K562 (cell line): ENCODE results near the gene KLHL18. TPM values are rescaled to one million over a fixed set of nuclear protein-coding genes. Genes with fewer than 3 reads are reported as not detected.

ENCODE experiments used
- CBX8 ChIP-seq: fragments of 200-600 bp; sonication (generic); IDR thresholded peaks from 2 replicates; pipeline ENCODE4 v1.6.1; 2012; ENCODE audit warnings: borderline replicate concordance, mixed run types, low read depth, mild to moderate bottlenecking, moderate library complexity, mixed read lengths, low read length, control low read depth, inconsistent platforms; ENCODE audit not compliant: poor library complexity, severe bottlenecking; ENCODE audit errors: extremely low read depth
- DIDO1 ChIP-seq: fragments of 450-650 bp; IDR thresholded peaks from 2 replicates; pipeline ENCODE4 v1.6.1; 2016; ENCODE audit warnings: low read depth, missing biosample characterization, missing genetic modification characterization
- EWSR1 ChIP-seq: fragments of 450-650 bp; IDR thresholded peaks from 2 replicates; pipeline ENCODE4 v1.6.1; 2018; ENCODE audit warnings: borderline replicate concordance, mild to moderate bottlenecking, low read depth, moderate library complexity; ENCODE audit not compliant: partially characterized antibody
- HCFC1 ChIP-seq: IDR thresholded peaks from 2 replicates; pipeline ENCODE4 v1.6.1; 2012; ENCODE audit warnings: low read depth, low read length, improper control_type of control experiment
- MAFF ChIP-seq: IDR thresholded peaks from 2 replicates; pipeline ENCODE4 v1.6.1; 2012; ENCODE audit warnings: low read length, improper control_type of control experiment
- MYC ChIP-seq, 2 experiments: fragments of 250-450 bp in 1 of 2; sonication (Bioruptor Pico) in 1 of 2; IDR thresholded peaks; 2 replicates each; pipeline versions ENCODE4 v1.5.1 to v1.6.1; 2012 to 2021; ENCODE audit warnings: low read depth in 2 of 2, borderline replicate concordance in 1 of 2, improper control_type of control experiment in 1 of 2, low read length in 1 of 2, mild to moderate bottlenecking in 1 of 2, moderate library complexity in 1 of 2
- NUFIP1 ChIP-seq: fragments of 450-650 bp; IDR thresholded peaks from 2 replicates; pipeline ENCODE4 v1.6.1; 2018; ENCODE audit not compliant: partially characterized antibody
- RFX1 ChIP-seq: fragments of 450-650 bp; IDR thresholded peaks from 2 replicates; pipeline ENCODE4 v1.6.1; 2016; ENCODE audit warnings: mild to moderate bottlenecking, moderate library complexity
- RUNX1 ChIP-seq: sonication (generic); IDR thresholded peaks from 2 replicates; pipeline ENCODE4 v1.6.1; 2016; ENCODE audit warnings: antibody characterized with exemption, low read depth
- SFPQ ChIP-seq: fragments of 200-400 bp; formaldehyde crosslinking; IDR thresholded peaks from 2 replicates; pipeline ENCODE4 v1.6.1; 2017; ENCODE audit warnings: mild to moderate bottlenecking, low read depth, low read length, moderate library complexity
- SRSF3 ChIP-seq: fragments of 200-400 bp; formaldehyde crosslinking; IDR thresholded peaks from 2 replicates; pipeline ENCODE4 v1.6.1; 2016; ENCODE audit warnings: mild to moderate bottlenecking, low read length, moderate library complexity; ENCODE audit not compliant: insufficient read depth
- TCF15 ChIP-seq: fragments of 250-450 bp; sonication (Bioruptor Pico); IDR thresholded peaks from 2 replicates; pipeline ENCODE4 v1.8.0; 2022; ENCODE audit warnings: moderate library complexity, mild to moderate bottlenecking, inconsistent platforms
- TSC22D4 ChIP-seq: fragments of 450-650 bp; IDR thresholded peaks from 2 replicates; pipeline ENCODE4 v1.6.1; 2016; ENCODE audit warnings: missing genetic modification characterization, missing biosample characterization, control low read depth
- ZNF253 ChIP-seq: fragments of 250-450 bp; sonication (Bioruptor Pico); conservative IDR thresholded peaks from 2 replicates; pipeline ENCODE4 v1.6.1; 2021; ENCODE audit warnings: mild to moderate bottlenecking
- ZNF384 ChIP-seq: IDR thresholded peaks from 2 replicates; pipeline ENCODE4 v1.6.1; 2012; ENCODE audit warnings: low read depth, low read length, improper control_type of control experiment
- ZNF57 ChIP-seq: fragments of 450-650 bp; formaldehyde crosslinking; IDR thresholded peaks from 2 replicates; pipeline ENCODE4 v1.4.0; 2020; ENCODE audit warnings: mild to moderate bottlenecking, moderate library complexity
- ZNF668 ChIP-seq: fragments of 250-450 bp; sonication (Bioruptor Pico); IDR thresholded peaks from 2 replicates; pipeline ENCODE4 v1.8.0; 2022; ENCODE audit warnings: mild to moderate bottlenecking, inconsistent platforms
- ZNF785 ChIP-seq: fragments of 250-450 bp; sonication (Bioruptor Pico); IDR thresholded peaks from 2 replicates; pipeline ENCODE4 v1.4.0; 2020; ENCODE audit warnings: mild to moderate bottlenecking
- polyA plus RNA-seq, 8 experiments: library from polyadenylated mRNA; depleted of rRNA in 4 of 8; stranded (reverse) in 5 of 8; unstranded in 3 of 8; fragments of >200 nt; fragmentation: Nextera tagmentation in 2 of 8; fragmentation: Illumina TruSeq in 1 of 8; extraction: Ambion mirVana in 2 of 8; extraction: Trizol in 1 of 8; gene quantifications; 2 replicates each; pipeline versions ENCODE4 v1.2.1 to v1.2.3, GENCODE V29; 2011 to 2014; ENCODE audit warnings: inconsistent platforms in 1 of 8, missing spikeins in 1 of 8
- total RNA-seq, 7 experiments: library from RNA; depleted of rRNA in 6 of 7; stranded (reverse); fragments of >200 nt in 6 of 7; fragmentation: Illumina TruSeq in 2 of 7; extraction: Trizol in 2 of 7; gene quantifications; 2 replicates each; pipeline versions ENCODE4 v1.2.1 to v1.2.3, GENCODE V29; 2011 to 2021; ENCODE audit warnings: low replicate concordance in 1 of 7
- TF ChIP-seq, protein P1 (sequence below), 2 experiments: fragments of 450-650 bp in 1 of 2; sonication (generic) in 1 of 2; formaldehyde crosslinking in 1 of 2; IDR thresholded peaks in 1 of 2; conservative IDR thresholded peaks in 1 of 2; 2 replicates each; pipeline versions ENCODE4 v1.6.1 to v1.8.1; 2016 to 2023; ENCODE audit warnings: mild to moderate bottlenecking in 2 of 2, moderate library complexity in 2 of 2, inconsistent platforms in 1 of 2, missing genetic modification reagents in 1 of 2
- TF ChIP-seq, protein P2 (sequence below): sonication (generic); formaldehyde crosslinking; IDR thresholded peaks from 2 replicates; pipeline ENCODE4 v1.5.0; 2020; ENCODE audit warnings: missing genetic modification reagents
- TF ChIP-seq, protein P3 (sequence below): fragments of 450-650 bp; formaldehyde crosslinking; IDR thresholded peaks from 2 replicates; pipeline ENCODE4 v1.4.0; 2020; ENCODE audit warnings: mild to moderate bottlenecking, moderate library complexity

The KLHL18 gene
- total and polyA plus RNA-seq, 9 of the 15 experiments (the other 6 are each of a cell fraction or from before 2014, with no cell fraction given): 26.7 to 97.5 (median 48.7) TPM

- TF ChIP-seq CBX8 (no peak), TCF15 (no peak), DIDO1 (no peak), ZNF57 (no peak), ZNF384 (peak; percentile 60; the same call in 1 of the 2 replicates), MYC (IDR thresholded peaks at IDR 0.05; ENCODE audit: low read depth, low read length) (no peak), MYC (CRISPR knock-in tag; IDR thresholded peaks at IDR 0.05; ENCODE audit: borderline replicate concordance, low read depth) (no peak), MAFF (no peak), NUFIP1 (no peak), HCFC1 (no peak), ZNF253 (CRISPR knock-in tag) (no peak), ZNF668 (CRISPR knock-in tag) (no peak), RFX1 (peak; percentile 61), TSC22D4 (tag) (no peak), SRSF3 (no peak), RUNX1 (peak; percentile 95; the same call in 1 of the 2 replicates), ZNF785 (CRISPR knock-in tag) (no peak), SFPQ (no peak), EWSR1 (no peak)
- TF ChIP-seq, protein P1, sequence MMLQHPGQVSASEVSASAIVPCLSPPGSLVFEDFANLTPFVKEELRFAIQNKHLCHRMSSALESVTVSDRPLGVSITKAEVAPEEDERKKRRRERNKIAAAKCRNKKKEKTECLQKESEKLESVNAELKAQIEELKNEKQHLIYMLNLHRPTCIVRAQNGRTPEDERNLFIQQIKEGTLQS (IDR thresholded peaks at IDR 0.05): no peak; the same call in 1 of the 2 replicates
- TF ChIP-seq, protein P1 (CRISPR knock-in tag; conservative IDR thresholded peaks at IDR 0.05): no peak
- TF ChIP-seq, protein P2, sequence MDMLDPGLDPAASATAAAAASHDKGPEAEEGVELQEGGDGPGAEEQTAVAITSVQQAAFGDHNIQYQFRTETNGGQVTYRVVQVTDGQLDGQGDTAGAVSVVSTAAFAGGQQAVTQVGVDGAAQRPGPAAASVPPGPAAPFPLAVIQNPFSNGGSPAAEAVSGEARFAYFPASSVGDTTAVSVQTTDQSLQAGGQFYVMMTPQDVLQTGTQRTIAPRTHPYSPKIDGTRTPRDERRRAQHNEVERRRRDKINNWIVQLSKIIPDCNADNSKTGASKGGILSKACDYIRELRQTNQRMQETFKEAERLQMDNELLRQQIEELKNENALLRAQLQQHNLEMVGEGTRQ (CRISPR knock-in tag): no peak
- TF ChIP-seq, protein P3, sequence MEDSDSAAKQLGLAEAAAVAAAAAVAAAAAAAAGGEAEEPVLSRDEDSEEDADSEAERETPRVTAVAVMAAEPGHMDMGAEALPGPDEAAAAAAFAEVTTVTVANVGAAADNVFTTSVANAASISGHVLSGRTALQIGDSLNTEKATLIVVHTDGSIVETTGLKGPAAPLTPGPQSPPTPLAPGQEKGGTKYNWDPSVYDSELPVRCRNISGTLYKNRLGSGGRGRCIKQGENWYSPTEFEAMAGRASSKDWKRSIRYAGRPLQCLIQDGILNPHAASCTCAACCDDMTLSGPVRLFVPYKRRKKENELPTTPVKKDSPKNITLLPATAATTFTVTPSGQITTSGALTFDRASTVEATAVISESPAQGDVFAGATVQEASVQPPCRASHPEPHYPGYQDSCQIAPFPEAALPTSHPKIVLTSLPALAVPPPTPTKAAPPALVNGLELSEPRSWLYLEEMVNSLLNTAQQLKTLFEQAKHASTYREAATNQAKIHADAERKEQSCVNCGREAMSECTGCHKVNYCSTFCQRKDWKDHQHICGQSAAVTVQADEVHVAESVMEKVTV (CRISPR knock-in tag): peak; percentile 37
These were observed 64.6 kb downstream of the KLHL18 start (continued) for GRCh38 chr3:47347217-47347801.
